ENCODE measurements around the gene DCDC2. TPM values are rescaled to one million over a fixed set of nuclear protein-coding genes. Genes with fewer than 3 reads are reported as not detected.

The DCDC2 gene
- total and polyA plus RNA-seq, 4 donors, result 0.51 to 13.0 (median 2.0) TPM

GRCh38 chr6:24273096-24273870 is 84.6 kb downstream of the DCDC2 start:
- no peak for TF ChIP-seq JUND (IDR thresholded peaks at IDR 0.05)
- no peak for TF ChIP-seq YY1 (IDR thresholded peaks at IDR 0.05)
- TF ChIP-seq RAD21 (IDR thresholded peaks at IDR 0.05), result no peak
- TF ChIP-seq FOXA2 (IDR thresholded peaks at IDR 0.05), result no peak
- no peak for TF ChIP-seq NR2F2 (IDR thresholded peaks at IDR 0.05)
- no peak for TF ChIP-seq SP1 (IDR thresholded peaks at IDR 0.05)
- no peak for TF ChIP-seq HNF4A (conservative IDR thresholded peaks at IDR 0.05)
- no peak for TF ChIP-seq ZBTB33 (IDR thresholded peaks at IDR 0.05)
- no peak for TF ChIP-seq TAF1 (conservative IDR thresholded peaks at IDR 0.05)
- TF ChIP-seq FOXA1 (IDR thresholded peaks at IDR 0.05), result no peak
- no peaks in the 10 kb centered on the region for H3K27me3 ChIP-seq (ENCODE audit: control insufficient read depth in 4 of 4, insufficient read depth in 4 of 4, low read length in 3 of 4)
- H3K4me3 ChIP-seq (ENCODE audit: low read depth in 1 of 3, low read length in 3 of 3), result no peak overlapping the region
- H3K9me3 ChIP-seq (ENCODE audit: control insufficient read depth in 4 of 4, low read length in 3 of 4), result no peaks in the 10 kb centered on the region
- 80% methylated on average over 7 of the region's 7 CpGs for WGBS
- H3K4me1 ChIP-seq (ENCODE audit: control insufficient read depth in 4 of 4, insufficient read depth in 4 of 4, low read length in 3 of 4), result no peaks in the 10 kb centered on the region
- H3K36me3 ChIP-seq (ENCODE audit: control insufficient read depth in 4 of 4, insufficient read depth in 3 of 4, low read depth in 1 of 4, low read length in 3 of 4), result no peaks in the 10 kb centered on the region
- no peak for DNase-seq (ENCODE audit: low spot score)
- no peak overlapping the region for H3K27ac ChIP-seq (ENCODE audit: low read depth in 1 of 2, low read length in 2 of 2)
- H3K9ac ChIP-seq (ENCODE audit: low read depth in 1 of 2, low read length in 2 of 2), result no peak overlapping the region

- DNase-seq (ENCODE audit: low spot score), result no peak
- H3K9ac ChIP-seq (ENCODE audit: low read depth in 1 of 2, low read length in 2 of 2), result no peak overlapping the region
- H3K27ac ChIP-seq (ENCODE audit: low read depth in 1 of 2, low read length in 2 of 2), result no peak overlapping the region
- no peaks in the 10 kb centered on the region for H3K36me3 ChIP-seq (ENCODE audit: control insufficient read depth in 4 of 4, insufficient read depth in 3 of 4, low read depth in 1 of 4, low read length in 3 of 4)
- no peak overlapping the region for H3K4me3 ChIP-seq (ENCODE audit: low read depth in 1 of 3, low read length in 3 of 3)
- TF ChIP-seq EGR1 (IDR thresholded peaks at IDR 0.05; ENCODE audit: low read depth in 2 of 2) (no peak), RXRA (IDR thresholded peaks at IDR 0.05) (no peak), JUND (IDR thresholded peaks at IDR 0.05) (no peak), RAD21 (IDR thresholded peaks at IDR 0.05) (no peak), ZBTB33 (IDR thresholded peaks at IDR 0.05) (no peak), FOXA1 (IDR thresholded peaks at IDR 0.05) (no peak), YY1 (IDR thresholded peaks at IDR 0.05) (no peak), NR2F2 (IDR thresholded peaks at IDR 0.05) (no peak), REST (IDR thresholded peaks at IDR 0.05) (no peak), GABPA (IDR thresholded peaks at IDR 0.05 in 1 of 2, conservative IDR thresholded peaks at IDR 0.05 in 1 of 2) (no peak), CTCF (IDR thresholded peaks at IDR 0.05; ENCODE audit: low read depth, low read length, missing input control) (no peak), TAF1 (conservative IDR thresholded peaks at IDR 0.05) (no peak), MAX (IDR thresholded peaks at IDR 0.05) (no peak), HNF4G (IDR thresholded peaks at IDR 0.05) (no peak), ATF3 (IDR thresholded peaks at IDR 0.05) (no peak), SP1 (IDR thresholded peaks at IDR 0.05) (no peak)
- H3K27me3 ChIP-seq (ENCODE audit: control insufficient read depth in 4 of 4, insufficient read depth in 4 of 4, low read length in 3 of 4), result no peaks in the 10 kb centered on the region
- H3K9me3 ChIP-seq (ENCODE audit: control insufficient read depth in 4 of 4, low read length in 3 of 4), result no peaks in the 10 kb centered on the region
- H3K4me1 ChIP-seq (ENCODE audit: control insufficient read depth in 4 of 4, insufficient read depth in 4 of 4, low read length in 3 of 4), result no peaks in the 10 kb centered on the region
Observed at GRCh38 chr6:24272553-24272952, 85.3 kb downstream of the DCDC2 start.

All from liver (tissue), 9 donors.